Activated CD4-positive, alpha-beta T cell treated with anti-CD3 and anti-CD28 coated beads, Interleukin-2, amount 50 U/mL, for 1 hour (primary cell): ENCODE results near the gene VSIG1.

Experiments used
- DNase-seq: peaks from one replicate; pipeline ENCODE4 v3.0.0-alpha.2; 2020

Gene VSIG1

DNA sequence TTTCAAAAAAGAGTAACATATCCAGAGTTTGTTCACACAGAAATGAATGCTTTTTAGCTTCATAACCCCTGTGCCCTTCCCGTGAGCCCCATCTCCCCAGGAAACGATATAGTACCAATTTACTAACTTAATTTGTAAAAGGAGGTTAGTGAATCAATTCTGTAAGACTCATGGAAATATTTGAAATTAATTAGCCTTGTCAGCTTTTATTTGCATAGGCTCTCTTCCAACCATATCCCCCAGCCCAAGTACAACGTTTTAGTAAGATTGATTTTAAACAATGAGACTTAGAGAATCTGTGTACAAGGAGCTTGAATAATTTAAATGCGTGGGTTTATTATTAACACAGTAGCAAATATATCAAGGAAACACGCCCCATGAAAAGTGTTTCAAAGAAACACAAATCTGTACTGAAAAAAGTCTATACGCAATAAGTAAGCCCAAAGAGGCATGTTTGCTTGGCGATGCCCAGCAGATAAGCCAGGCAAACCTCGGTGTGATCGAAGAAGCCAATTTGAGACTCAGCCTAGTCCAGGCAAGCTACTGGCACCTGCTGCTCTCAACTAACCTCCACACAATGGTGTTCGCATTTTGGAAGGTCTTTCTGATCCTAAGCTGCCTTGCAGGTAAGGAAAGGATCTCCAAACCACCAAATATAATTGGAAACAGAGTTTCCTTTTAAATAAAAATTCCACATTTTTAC, at the start of gene VSIG1:
TSS of gene VSIG1 (plus strand) at position 512 of the 703 bp plus-strand sequence. CDS start at position 578, 66 bp downstream.
- DNase-seq, result no peak

DNA sequence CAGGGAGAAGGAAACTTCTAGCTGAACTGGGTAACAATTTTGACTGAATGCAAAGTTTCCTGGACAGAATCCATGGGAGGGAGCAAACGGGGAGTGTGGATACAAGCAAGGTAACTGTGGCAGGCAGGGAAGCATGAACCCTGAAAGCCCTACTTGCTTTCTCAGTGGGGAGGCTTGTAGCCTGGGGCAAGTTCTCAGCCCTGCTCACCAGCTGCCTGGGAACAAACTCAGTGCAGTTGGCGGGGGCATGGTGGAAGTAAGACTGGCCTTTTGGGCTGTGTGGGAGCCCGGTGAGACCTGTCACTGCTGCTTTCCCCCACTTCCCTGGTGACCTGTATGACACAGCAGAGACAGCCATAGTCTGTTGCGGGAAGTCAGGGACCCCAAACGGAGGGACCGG, 48.7 kb upstream of the VSIG1 start:
- no peak for DNase-seq

DNA sequence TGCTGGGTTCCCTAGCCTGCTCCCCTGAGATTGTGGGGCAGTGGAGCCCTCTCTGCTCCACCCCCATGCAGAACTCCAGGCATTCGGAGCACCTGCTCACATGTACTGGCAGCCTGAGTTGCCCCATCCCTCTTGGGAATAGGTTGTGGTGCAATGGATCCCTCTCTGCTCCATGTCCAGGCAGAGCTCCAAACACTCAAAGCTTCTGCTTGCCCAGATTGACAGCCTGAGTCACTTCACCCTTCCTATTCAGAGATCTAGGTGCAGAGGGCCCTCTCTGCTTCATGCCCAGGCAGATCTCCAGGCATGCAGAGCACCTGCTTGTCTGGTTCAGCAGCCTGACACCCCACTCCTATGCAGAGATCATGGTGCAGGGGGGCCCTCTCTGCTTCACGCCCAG, 44.1 kb upstream of the VSIG1 start:
- DNase-seq, result no peak

DNA sequence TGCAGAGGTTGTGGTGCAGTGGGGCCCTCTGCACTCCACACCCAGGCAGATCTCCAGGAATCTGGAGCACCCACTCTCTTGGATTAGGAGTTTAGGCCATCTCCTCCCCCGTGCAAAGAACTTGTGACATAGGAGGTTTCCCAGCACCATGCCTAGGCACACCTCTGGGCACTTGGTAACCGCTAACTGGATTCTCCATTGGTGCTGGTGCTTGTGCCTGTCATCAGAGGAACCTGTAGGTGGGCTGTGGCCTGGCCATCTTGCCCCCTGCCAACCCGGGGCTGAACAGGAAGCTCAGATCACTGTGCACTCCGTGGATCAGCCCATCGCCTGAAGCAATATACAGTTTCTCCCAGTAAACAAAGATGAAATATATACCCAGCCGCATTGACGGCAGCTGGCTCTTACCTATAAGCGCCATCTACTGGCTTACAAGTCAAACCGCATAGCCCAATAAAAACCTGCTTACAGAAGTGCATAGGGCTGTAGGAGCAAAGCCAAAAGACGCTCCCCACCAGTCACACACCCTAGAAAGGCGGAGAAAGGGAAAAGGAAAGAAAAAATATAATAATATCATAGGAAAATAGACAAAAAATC, 43.5 kb upstream of the VSIG1 start:
- DNase-seq, result peak; percentile 13

DNA sequence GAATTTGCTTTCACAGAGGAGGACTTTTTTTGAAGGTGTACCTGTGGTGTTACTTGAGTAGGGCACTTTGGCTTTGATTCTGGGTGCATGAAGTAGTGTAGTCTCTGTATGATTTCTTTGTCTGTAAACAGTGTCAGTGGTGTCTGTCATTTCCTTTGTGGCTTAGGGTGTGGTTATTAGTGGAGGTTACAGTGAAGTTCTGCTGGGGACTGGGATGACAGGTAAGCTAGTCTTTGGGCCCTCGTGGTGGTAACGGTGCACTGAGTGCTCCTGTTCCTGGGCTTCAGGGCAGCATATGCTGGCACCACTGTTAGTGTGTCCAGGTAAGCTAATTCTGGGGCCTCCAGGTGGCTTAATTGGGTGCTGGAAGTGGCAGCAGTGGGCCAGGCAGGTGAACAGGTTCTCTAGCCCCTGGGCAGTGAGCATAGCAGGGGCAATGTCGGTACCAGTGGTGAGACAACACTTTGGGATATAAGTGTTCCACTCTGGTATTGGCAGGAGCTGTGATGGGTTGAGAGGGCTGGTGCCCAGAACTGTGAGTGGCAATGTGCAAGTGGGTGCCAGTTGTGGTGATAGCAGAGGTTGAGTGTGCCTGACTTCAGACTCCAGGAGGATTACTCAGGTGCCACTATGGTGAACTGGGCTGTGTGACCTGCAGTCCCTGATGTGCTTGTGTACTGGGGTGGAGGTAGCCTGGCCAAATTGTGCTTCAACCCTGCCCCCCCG, 26.0 kb upstream of the VSIG1 start:
- peak; percentile 39 for DNase-seq

DNA sequence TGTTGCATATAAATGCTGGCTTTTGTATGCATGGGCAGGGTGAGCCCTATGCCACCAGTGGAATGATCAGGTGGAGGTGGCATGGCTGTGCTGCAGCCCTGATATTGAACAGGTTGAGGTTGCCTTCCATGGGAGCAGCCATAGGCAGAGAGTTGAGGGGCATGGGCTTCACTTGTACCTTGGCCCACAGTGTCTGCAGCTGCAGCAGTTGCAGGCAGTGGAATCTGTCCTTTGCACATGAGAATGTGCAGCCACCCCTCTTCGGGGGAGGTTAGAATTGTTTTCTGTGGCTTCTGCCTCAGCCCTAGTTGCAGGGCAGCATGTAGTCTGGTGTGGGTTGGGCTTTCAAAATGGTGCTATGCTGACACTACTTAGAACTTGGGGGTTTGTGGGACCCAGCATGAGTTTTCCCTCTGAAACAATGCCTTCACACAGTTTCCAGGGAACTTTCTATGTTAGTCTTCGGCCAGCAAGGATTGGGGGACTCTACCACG, 25.4 kb upstream of the VSIG1 start:
- no peak for DNase-seq

DNA sequence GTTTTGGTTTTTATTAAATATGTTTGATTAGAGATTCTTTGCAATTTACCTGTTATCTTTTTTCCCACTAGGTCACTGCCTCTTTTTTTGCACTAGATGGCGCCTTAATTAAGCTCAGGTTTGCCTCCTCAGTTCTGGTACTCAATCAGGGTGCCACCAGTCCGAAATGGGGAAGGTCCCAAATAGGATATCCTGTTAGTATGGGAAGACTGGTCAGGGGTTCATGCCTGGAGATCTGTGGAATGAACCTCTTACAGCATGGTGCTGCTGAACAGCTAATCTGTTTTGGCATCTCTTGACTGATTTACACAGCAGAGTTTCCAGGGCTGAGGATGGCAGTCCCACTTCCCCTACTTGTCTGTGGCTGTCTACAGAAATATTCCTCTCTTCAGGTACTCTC, 24.2 kb upstream of the VSIG1 start:
- DNase-seq, result no peak

DNA sequence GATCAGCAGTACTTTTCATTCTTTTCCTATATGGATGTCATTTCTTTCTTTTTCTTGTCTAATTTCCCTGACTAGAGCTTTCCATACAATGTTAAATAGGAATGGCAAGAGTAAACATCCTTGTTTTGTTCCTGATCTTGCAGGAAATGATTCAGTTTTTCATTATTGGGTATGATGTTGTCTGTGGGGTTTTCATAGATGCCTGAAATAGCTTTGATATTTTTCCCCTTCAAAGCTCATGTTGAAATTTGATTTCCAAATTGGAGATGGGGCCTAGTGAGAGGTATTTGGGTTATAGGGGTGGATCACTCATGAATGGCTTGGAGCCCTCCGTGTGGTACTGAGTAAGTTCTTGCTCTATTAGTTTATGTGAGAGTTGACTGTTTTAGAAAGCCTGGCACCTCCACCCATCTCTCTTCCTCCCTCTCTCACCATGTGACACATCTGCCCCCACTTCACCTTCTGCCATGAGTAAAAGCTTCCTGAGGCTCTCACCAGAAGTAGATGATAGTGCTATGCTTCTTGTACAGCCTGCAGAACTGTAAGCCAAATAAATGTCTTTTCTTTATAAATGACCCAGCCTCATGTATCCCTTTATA, 22.3 kb upstream of the VSIG1 start:
- no peak for DNase-seq

DNA sequence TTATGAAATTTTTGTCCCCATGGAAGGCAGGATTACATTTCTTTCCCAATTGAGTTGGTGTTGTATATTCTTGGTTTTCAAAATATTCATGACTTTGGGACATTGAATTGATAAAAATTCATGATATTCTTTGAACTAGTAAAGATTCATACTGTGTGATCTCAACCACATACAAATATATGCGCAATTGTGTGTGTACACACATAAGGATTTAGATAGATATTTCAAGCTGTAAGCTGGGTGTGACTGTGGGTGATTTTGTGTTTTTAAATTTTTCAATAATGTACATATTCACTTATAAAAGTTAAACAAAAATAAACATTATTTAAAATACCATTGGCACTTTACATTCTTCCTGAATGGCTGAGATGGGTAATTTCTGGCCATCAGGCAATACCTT, 19.5 kb upstream of the VSIG1 start:
- no peak for DNase-seq

DNA sequence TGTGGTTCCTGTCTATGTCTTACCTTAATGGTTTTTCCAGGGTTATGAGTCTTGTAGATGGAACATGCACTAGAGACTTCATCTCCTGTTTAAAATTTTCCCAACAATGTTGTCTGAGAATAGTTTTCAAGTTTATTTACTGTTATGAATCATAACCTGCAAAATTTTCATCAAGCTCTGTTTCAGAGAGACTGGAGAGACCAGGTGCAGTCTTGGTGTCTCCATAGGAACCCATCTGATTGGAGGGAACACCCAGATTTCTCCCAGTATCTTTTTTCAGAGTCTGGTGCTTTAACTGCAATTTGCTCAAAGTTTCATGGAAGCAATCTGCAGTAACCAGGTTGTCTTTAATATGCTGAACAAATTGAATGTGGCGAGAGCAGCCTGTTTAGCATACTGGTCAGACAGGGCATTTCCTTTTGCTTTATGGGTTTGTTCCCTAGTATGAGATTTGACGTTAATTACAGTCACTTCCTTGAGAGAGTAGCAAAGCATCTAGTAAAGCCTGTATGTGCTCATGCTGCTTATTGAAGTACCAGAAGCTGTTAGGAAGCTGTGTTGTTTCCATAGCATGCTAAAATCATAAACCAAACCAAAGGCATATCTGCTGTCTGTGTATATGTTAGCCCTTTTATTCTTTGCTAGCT, 18.8 kb upstream of the VSIG1 start:
- DNase-seq, result no peak

DNA sequence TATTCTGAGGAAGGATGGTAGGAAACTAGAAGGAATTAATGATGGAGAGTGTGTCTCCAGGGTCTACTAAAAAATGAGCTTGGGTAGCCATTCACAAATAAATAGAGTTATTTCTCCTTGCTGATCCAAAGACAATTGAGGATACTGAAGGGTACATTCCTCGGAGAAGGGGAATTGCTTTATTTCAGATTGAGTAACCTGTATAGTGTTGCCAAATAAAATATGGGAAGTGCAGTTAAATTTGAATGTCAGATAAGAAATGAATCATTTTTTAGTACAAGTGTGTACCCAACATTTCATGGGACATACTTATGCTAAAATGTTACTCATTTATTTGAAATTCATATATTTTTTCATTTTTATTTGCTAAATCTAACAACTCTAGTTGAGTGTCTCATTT, 16.0 kb upstream of the VSIG1 start:
- no peak for DNase-seq

DNA sequence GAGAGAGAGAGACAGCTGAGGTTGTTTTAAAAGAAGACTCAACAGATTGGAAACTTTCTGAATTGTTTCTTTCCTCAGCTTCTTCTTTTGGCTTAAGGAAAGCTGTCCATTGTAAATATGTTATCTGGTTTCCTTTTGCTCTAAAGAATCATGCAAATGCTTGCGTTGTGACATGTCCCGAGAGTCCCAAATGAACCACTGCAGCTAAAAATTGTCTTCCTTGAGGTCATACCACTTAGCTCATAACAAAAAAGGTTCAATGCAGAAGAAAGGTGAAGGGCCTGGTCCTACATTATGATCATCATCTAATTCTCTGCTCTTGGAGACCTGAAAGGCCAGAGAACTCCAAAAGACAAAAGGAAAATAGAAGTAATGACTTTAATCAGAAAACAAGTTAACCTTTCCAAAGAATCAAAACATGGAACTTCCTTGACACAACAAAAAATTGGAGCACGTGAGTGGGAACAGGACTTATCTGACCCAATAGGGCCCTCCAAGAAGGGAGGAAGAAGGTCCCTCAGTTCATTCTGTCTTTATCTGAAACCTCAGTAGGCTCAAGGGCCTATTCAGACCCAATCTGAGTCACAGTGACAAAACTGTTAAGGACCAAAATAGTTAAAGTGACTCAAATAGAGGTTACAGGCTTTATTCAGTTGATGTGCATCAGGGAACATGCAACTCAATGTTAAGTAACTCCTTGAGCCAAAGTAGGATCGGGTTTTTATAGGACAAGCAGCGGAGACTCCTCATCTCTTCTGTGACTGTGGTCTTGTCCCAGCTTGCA, 14.7 kb upstream of the VSIG1 start:
- DNase-seq, result no peak

DNA sequence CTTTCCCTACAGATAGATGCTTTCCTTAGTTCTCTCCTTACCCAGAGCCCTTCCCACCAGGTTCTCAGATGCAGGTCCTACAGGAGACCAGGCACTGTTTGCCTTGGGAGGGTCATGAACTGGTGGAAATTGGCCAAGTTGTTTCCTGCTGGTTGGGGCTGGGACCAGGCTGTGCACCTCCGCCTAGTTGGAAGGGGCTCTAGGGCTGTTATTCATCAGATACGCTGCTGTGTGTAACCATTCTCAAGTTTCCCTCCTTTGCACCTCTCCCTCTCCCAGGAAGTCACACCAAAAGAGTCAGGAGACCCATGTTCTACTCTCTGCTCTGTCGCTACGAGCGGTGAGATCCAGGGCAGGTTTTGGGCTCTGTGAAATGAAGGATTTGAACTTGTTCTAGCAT, 11.9 kb upstream of the VSIG1 start:
- DNase-seq, result no peak

DNA sequence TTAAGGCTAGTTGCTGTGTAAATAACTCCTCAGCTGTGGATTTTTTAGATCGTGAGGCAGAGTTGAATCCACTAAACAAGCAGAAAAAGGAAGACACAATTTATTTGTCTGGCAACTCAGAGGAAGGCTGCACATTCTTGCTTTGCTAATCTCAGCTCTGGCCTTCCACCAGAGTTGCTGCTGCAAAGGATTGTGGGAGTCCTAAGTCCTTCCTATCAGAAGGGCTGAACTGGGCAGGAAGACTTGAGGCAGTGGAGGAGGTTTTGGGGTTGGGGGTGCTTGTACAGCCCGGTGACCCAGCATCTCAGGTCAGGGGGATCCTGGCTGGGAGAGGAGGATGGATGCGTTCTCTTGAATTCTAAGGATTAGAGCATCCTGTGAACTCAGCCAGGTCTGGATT, 11.0 kb upstream of the VSIG1 start:
- DNase-seq, result no peak

DNA sequence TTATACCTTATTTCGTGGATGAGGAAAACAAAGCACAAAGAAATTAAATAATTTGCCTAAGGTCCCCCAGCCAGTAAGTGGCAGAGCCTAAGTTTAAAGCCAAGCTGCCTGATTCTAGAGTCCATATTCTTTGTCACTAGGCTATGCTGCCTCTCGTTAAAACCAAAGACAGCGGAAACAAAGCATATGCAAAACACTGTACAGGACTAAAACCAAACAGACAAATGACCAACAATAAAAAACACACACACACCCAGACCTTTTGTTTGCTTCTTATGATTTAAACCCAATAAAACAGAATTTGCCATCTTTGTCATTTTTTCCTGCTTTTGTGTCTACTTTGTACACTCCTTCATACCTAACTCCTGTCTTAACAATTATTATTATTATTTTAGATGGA, 10.1 kb upstream of the VSIG1 start:
- DNase-seq, result no peak

DNA sequence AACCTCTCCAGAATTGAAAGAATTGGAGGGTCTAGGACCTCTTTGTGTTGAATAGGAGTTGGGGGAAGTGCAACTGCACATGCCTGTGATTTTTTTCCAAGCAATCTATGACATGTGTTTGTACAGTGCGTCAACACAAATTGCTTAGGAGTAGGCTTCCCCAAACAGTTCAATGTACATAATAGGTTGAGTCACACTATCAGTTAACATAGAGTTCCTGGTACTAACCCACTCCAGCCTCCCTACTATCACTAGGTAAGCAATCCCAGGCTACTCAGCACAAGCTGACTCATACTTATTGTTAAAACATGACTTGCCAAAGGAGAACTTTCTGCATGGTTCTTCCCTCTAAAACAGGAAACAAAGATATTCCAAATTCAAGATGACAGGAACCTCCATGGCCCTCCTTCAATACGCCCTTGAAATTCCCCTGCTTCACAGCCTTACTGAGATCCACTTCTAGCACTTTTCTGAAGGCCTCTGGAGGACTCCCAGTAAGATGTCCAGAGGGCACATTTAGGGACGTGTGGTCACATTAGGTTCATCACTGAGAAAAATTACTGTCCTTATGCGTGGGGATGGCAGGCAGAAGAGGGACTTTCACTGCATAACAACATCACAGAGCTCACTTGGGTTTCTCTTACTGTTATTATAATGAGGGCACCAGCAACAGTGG, 8.4 kb upstream of the VSIG1 start:
- no peak for DNase-seq

DNA sequence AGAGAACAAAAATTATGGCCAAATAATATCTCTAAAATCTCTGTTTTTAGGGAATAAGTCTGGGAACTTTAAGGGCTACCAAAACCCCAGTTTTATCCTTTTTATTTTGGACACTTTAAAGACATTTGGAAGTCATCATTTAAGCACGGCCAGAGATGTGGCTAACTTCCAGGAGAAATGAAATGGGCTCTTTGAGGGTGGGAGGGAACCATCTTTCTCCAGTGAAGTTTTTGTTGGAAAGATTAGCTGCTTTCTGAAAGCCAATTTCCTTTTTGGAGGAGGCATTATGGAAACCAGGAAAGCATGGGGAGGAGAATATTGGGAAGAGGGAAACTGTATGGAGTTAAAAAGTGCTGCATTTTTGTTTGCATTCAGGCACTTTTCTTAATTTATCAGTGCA, 4.8 kb downstream of the VSIG1 start:
- no peak for DNase-seq

DNA sequence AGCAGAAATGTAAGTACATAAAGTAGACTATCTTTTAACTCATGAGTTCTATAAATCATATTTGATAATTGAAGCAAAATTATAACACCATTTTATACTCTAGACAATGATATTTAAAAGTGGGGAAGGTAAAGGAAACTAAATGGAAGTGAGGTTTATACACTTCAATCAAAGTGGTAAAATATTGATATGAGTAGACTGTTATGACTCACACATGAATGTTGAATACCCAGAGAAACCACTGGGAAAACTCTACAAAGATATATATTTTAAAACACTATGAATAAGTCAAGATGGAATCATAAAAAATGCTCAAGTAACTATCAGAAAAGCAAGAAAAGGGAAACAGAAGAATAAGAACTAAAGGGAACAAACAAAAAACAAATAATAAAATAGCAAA, 8.4 kb downstream of the VSIG1 start:
- no peak for DNase-seq

DNA sequence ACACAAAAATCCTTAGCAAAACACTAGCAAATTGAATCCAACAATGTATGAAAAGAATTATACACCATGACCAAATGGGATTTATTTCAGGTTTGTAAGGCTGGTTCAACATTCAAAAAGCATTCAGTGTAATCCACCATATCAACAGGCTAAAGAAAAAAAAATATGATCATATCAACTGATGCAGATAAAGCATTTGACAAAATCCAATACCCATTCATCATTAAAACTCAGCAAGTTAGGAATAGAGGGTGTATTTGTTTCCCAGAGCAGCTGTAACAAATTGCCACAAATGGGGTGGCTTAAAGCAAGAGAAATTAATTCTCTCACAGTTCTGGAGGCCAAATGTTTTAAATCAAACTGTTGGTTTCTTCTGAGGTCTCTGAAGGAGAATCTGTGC, 10.7 kb downstream of the VSIG1 start:
- no peak for DNase-seq

DNA sequence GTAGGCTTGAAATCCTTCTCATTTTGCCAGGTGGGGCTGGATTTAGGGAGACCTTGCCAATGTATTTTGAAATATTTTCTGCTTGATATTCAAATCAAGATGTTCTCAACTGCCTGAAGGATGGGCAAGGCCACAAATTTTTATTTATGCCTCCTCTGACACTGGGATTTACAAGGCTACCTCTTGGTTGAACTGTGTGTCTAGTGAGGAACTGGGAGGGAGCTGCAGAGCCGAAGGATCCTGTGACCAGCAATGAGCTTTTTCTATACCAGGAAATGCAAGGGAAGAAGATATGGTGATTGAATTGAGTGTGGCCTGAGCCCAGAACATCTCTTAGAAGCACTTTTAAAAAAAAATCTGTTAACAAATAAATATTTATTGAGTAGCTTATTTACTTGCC, 14.9 kb downstream of the VSIG1 start:
- no peak for DNase-seq

DNA sequence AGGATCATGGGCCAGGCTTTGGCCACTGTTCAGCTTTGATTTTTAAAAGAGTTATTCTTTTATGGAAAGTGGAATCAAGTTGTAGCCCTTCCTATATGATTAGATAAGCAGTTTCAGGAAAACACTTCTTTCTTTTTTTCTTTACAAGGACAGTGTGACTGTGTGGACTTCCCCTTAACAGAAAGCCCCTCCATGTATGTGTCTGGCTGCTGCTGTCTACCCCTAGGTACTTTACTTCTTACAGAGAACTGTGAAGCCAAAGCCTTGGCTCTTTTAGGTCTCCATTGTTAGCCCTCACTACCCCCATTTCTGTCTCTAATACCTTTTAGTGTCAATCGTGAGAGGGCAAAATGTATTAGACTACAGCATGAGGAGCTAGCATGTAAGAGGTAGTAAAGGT, 19.1 kb downstream of the VSIG1 start:
- no peak for DNase-seq

DNA sequence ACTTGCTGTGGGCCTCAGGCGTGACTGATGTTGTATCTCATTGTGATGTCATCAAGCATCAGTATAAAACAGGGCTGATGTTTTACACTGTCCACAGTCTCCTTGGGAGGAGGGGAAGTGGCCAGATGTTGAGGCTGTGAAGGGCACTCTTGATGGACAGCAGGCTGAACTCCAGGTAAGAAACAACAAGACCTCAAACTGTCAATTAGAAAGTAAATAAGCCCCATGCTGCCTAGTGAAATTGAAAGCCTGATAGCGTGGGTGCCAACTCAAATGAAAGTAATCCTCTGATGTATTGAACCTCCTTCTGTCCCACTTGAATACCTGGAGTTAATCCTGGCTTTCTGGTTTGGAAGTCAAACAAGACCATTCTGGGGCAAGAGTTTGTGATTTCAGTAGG, 19.7 kb downstream of the VSIG1 start:
- no peak for DNase-seq
